Measurements from ENCODE around the gene XK. TPM values are rescaled to one million over a fixed set of nuclear protein-coding genes. Genes with fewer than 3 reads are reported as not detected.

XK gene
- total and polyA plus RNA-seq, 10 donors, result 0.09 to 6.5 (median 1.0) TPM

DNA sequence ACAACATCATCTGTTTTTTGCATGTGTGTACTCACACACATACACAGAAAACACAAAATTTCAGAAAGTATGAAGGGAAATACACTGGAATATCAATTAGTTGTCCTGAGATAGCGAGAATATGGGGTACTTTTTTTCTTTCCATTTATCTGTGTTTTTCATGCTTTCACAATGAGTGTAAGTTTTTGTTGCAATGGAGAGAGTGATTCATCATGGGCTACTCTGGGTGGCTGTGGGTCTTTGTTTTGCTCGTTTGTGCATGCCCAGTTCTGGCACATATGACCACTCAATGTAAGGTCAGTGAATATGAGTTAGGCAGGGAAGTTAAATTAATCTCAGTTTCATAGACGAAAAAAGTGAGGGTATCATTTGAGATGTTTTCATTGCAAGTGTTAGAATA, 26.9 kb downstream of the XK start:
- intact Hi-C loops (cut with DNase I; ENCODE audit: low total_unique reads), result no loop called here

GRCh38 chrX:37714479-37714878, 28.9 kb downstream of the XK start:
- Histone ChIP-seq H3K27me3 (replicated peaks in 1 of 7) (peaks cover 0 to 5% (median 0%) of the 10 kb centered on the region in 7 donors), H3K36me3 (no peaks in the 10 kb centered on the region), H3K27ac (no peak overlapping the region), H3K4me1 (no peaks in the 10 kb centered on the region), H3K4me3 (no peak overlapping the region), H3K9me3 (peaks cover 0 to 11% (median 0%) of the 10 kb centered on the region in 8 donors)
- intact Hi-C loops (cut with DNase I; ENCODE audit: low total_unique reads), result no loop called here
- WGBS, 5 donors, result 49 to 86% (median 83%) methylated on average over 2 of the region's 2 CpGs
- DNase-seq, result no peak
- no peak for TF ChIP-seq POLR2A (IDR thresholded peaks at IDR 0.05)
- TF ChIP-seq, protein P1, sequence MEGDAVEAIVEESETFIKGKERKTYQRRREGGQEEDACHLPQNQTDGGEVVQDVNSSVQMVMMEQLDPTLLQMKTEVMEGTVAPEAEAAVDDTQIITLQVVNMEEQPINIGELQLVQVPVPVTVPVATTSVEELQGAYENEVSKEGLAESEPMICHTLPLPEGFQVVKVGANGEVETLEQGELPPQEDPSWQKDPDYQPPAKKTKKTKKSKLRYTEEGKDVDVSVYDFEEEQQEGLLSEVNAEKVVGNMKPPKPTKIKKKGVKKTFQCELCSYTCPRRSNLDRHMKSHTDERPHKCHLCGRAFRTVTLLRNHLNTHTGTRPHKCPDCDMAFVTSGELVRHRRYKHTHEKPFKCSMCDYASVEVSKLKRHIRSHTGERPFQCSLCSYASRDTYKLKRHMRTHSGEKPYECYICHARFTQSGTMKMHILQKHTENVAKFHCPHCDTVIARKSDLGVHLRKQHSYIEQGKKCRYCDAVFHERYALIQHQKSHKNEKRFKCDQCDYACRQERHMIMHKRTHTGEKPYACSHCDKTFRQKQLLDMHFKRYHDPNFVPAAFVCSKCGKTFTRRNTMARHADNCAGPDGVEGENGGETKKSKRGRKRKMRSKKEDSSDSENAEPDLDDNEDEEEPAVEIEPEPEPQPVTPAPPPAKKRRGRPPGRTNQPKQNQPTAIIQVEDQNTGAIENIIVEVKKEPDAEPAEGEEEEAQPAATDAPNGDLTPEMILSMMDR (IDR thresholded peaks at IDR 0.05 in 8 of 11, conservative IDR thresholded peaks at IDR 0.05 in 3 of 11), result no peak
- TF ChIP-seq POLR2AphosphoS5 (IDR thresholded peaks at IDR 0.05), result no peak

More for the DNA sequence above, 26.9 kb downstream of the XK start:
- Histone ChIP-seq H3K36me3 (no peaks in the 10 kb centered on the region), H3K4me3 (no peak overlapping the region), H3K27me3 (replicated peaks in 1 of 7) (peaks cover 0 to 5% (median 0%) of the 10 kb centered on the region in 7 donors), H3K27ac (no peak overlapping the region), H3K9me3 (no peaks in the 10 kb centered on the region), H3K4me1 (no peaks in the 10 kb centered on the region)
- no peak for DNase-seq
- WGBS, 5 donors, result 51 to 75% (median 61%) methylated on average over 3 of the region's 3 CpGs
- no peak for TF ChIP-seq POLR2A (IDR thresholded peaks at IDR 0.05)
- TF ChIP-seq POLR2AphosphoS5 (IDR thresholded peaks at IDR 0.05), result no peak

GRCh38 chrX:37716602-37717001, 31.0 kb downstream of the XK start:
- intact Hi-C loops (cut with DNase I; ENCODE audit: low total_unique reads), result no loop called here
- H3K4me3 ChIP-seq, result no peak overlapping the region
- H3K9me3 ChIP-seq, result peaks cover 0 to 11% (median 0%) of the 10 kb centered on the region in 8 donors
- no peaks in the 10 kb centered on the region for H3K4me1 ChIP-seq
- DNase-seq, result no peak
- no peaks in the 10 kb centered on the region for H3K36me3 ChIP-seq
- H3K27me3 ChIP-seq (replicated peaks in 1 of 7), result peaks cover 0 to 4% (median 0%) of the 10 kb centered on the region in 7 donors
- TF ChIP-seq POLR2AphosphoS5 (IDR thresholded peaks at IDR 0.05) (no peak), POLR2A (IDR thresholded peaks at IDR 0.05) (no peak)
- TF ChIP-seq, protein P1 (IDR thresholded peaks at IDR 0.05 in 8 of 11, conservative IDR thresholded peaks at IDR 0.05 in 3 of 11), result no peak
- H3K27ac ChIP-seq, result no peak overlapping the region

DNA sequence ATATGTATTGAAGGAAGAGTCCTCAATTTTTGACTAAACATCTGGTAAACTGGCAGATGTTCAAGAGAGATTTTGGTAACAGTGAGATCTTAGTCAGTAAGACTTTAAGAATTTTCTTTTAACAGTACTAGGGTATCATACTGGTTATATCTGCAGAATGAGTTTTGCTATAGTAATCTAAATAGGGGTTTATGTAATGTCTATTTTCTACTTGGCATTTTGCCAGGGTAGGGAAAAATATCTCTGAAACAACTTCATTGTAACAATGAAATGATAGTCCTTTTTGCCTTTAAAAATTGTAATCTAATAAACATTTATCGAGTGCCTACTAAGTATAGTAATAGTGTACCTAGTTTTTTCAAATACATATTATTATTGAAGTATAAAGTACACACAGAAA, 32.1 kb downstream of the XK start:
- H3K36me3 ChIP-seq, result no peaks in the 10 kb centered on the region
- 80 to 96% (median 86%) methylated on average over 1 of the region's 1 CpG for WGBS, 5 donors
- peaks cover 0 to 11% (median 0%) of the 10 kb centered on the region in 8 donors for H3K9me3 ChIP-seq
- TF ChIP-seq, protein P1 (IDR thresholded peaks at IDR 0.05 in 8 of 11, conservative IDR thresholded peaks at IDR 0.05 in 3 of 11), result no peak
- TF ChIP-seq POLR2AphosphoS5 (IDR thresholded peaks at IDR 0.05), result no peak
- no peak for TF ChIP-seq POLR2A (IDR thresholded peaks at IDR 0.05)
- H3K4me1 ChIP-seq, result no peaks in the 10 kb centered on the region
- H3K27me3 ChIP-seq (replicated peaks in 1 of 7), result peaks cover 0 to 7% (median 0%) of the 10 kb centered on the region in 7 donors
- DNase-seq, result no peak
- H3K27ac ChIP-seq, result no peak overlapping the region
- H3K4me3 ChIP-seq, result no peak overlapping the region
- intact Hi-C loops (cut with DNase I; ENCODE audit: low total_unique reads), result no loop called here

- H3K27me3 ChIP-seq (replicated peaks in 1 of 7), result peaks cover 0 to 4% (median 0%) of the 10 kb centered on the region in 7 donors
- TF ChIP-seq, protein P1 (IDR thresholded peaks at IDR 0.05 in 8 of 11, conservative IDR thresholded peaks at IDR 0.05 in 3 of 11), result no peak
- no peak for TF ChIP-seq POLR2AphosphoS5 (IDR thresholded peaks at IDR 0.05)
- no peak for TF ChIP-seq POLR2A (IDR thresholded peaks at IDR 0.05)
- H3K9me3 ChIP-seq, result peaks cover 0 to 11% (median 0%) of the 10 kb centered on the region in 8 donors
- H3K27ac ChIP-seq, result no peak overlapping the region
- intact Hi-C loops (cut with DNase I; ENCODE audit: low total_unique reads), result no loop called here
- no peaks in the 10 kb centered on the region for H3K4me1 ChIP-seq
- 65 to 88% (median 86%) methylated on average over 1 of the region's 1 CpG for WGBS, 5 donors
- no peaks in the 10 kb centered on the region for H3K36me3 ChIP-seq
- no peak for DNase-seq
- H3K4me3 ChIP-seq, result no peak overlapping the region
Observed at GRCh38 chrX:37722595-37722994, 37.0 kb downstream of the XK start.

All from spleen (tissue), 11 donors.